ENCODE data around the gene PDE4A. TPM values are rescaled to one million over a fixed set of nuclear protein-coding genes. Genes with fewer than 3 reads are reported as not detected.
"Not testable (repeated sequence)": the region's sequence is repeated elsewhere in the genome, so short reads cannot be mapped to it uniquely, and the experiment has no call there.

PDE4A gene
- total RNA-seq, result 10 to 100 TPM; 10.9 to 12.8 TPM
- long read RNA-seq, donor 1, partial matches to known transcripts, result 2 of 8 reads
- long read RNA-seq, donor 1, other reads (novel, unspliced or antisense), result 3 of 8 reads
- long read RNA-seq, donor 2, partial matches to known transcripts, result 1 of 6 reads
- long read RNA-seq, donor 2, other reads (novel, unspliced or antisense), result 3 of 6 reads

GRCh38 chr19:10420444-10421239 lies at the start of gene PDE4A:
PDE4A (plus strand) TSS chr19:10420538; CDS start chr19:10420765, 227 bp downstream.
- intact Hi-C loops (cut with DNase I), result no loop called here
- peak; percentile 84 for DNase-seq (ENCODE audit: low spot score)

- no peak for DNase-seq (ENCODE audit: low spot score)
- intact Hi-C loops (cut with DNase I), result no loop called here
Measured at GRCh38 chr19:10372690-10373089, 47.6 kb upstream of the PDE4A start.

- intact Hi-C loops (cut with DNase I), result no loop called here
- DNase-seq (ENCODE audit: low spot score), result no peak
Measured at GRCh38 chr19:10374931-10375330, 45.4 kb upstream of the PDE4A start.

GRCh38 chr19:10377140-10377640 lies 43.1 kb upstream of the PDE4A start:
- DNase-seq (ENCODE audit: low spot score); intact Hi-C loops (cut with DNase I): not testable (repeated sequence)

GRCh38 chr19:10378124-10378523 lies 42.2 kb upstream of the PDE4A start:
- DNase-seq (ENCODE audit: low spot score), result no peak
- intact Hi-C loops (cut with DNase I), result no loop called here

GRCh38 chr19:10379880-10380312 lies 40.4 kb upstream of the PDE4A start:
- intact Hi-C loops (cut with DNase I), result loop anchor here in 1 of 2 donors (5.0 kb wide), 1 partner anchor 43 kb away; the partner anchor contains the start of gene ICAM3
- no peak for DNase-seq (ENCODE audit: low spot score)

GRCh38 chr19:10380313-10381102 lies 39.8 kb upstream of the PDE4A start, which contains the start of gene TYK2:
TYK2 (minus strand) TSS chr19:10380572; CDS start chr19:10378406, 2,166 bp downstream.
- intact Hi-C loops (cut with DNase I), result loop anchor here in 1 of 2 donors (5.0 kb wide), 1 partner anchor 43 kb away; the partner anchor contains the start of gene ICAM3
- peak; percentile 98 for DNase-seq (ENCODE audit: low spot score)

- not testable (repeated sequence) for DNase-seq (ENCODE audit: low spot score)
- intact Hi-C loops (cut with DNase I), result loop anchor here in 1 of 2 donors (5.0 kb wide), 1 partner anchor 46 kb away; the partner anchor contains the start of gene ICAM3
Measured at GRCh38 chr19:10383223-10383499, 37.2 kb upstream of the PDE4A start.

- DNase-seq (ENCODE audit: low spot score), result no peak
- intact Hi-C loops (cut with DNase I), result loop anchor here in 1 of 2 donors (2.0 to 5.0 kb wide), 2 partner anchors 47 to 108 kb away; partner anchors contain the start of gene ICAM3
Measured at GRCh38 chr19:10384580-10384979, 35.8 kb upstream of the PDE4A start.

GRCh38 chr19:10388957-10389356 lies 31.4 kb upstream of the PDE4A start:
- intact Hi-C loops (cut with DNase I), result loop anchor here in 1 of 2 donors (2.0 kb wide), 1 partner anchor 120 kb away; no protein-coding TSS in a partner anchor
- DNase-seq (ENCODE audit: low spot score), result peak; percentile 96

- no peak for DNase-seq (ENCODE audit: low spot score)
- intact Hi-C loops (cut with DNase I), result loop anchor here (2.0 kb wide), 1 partner anchor 121 kb away; no protein-coding TSS in a partner anchor
Measured at GRCh38 chr19:10389863-10390262, 30.5 kb upstream of the PDE4A start.

GRCh38 chr19:10390652-10391286 lies 29.6 kb upstream of the PDE4A start:
- intact Hi-C loops (cut with DNase I), result loop anchor here in 1 of 2 donors (2.0 kb wide), 1 partner anchor 122 kb away; no protein-coding TSS in a partner anchor
- peak; percentile 85 for DNase-seq (ENCODE audit: low spot score)

GRCh38 chr19:10392120-10392519 lies 28.2 kb upstream of the PDE4A start:
- intact Hi-C loops (cut with DNase I), result no loop called here
- no peak for DNase-seq (ENCODE audit: low spot score)

GRCh38 chr19:10393137-10393536 lies 27.2 kb upstream of the PDE4A start:
- intact Hi-C loops (cut with DNase I), result no loop called here

GRCh38 chr19:10395003-10395402 lies 25.3 kb upstream of the PDE4A start:
- intact Hi-C loops (cut with DNase I), result no loop called here
- DNase-seq (ENCODE audit: low spot score), result no peak

More at GRCh38 chr19:10393137-10393536, 27.2 kb upstream of the PDE4A start:
- DNase-seq (ENCODE audit: low spot score), result no peak

GRCh38 chr19:10395436-10395835 lies 24.9 kb upstream of the PDE4A start:
- DNase-seq (ENCODE audit: low spot score), result no peak
- intact Hi-C loops (cut with DNase I), result no loop called here

GRCh38 chr19:10395917-10396316 lies 24.4 kb upstream of the PDE4A start:
- intact Hi-C loops (cut with DNase I), result no loop called here
- no peak for DNase-seq (ENCODE audit: low spot score)

GRCh38 chr19:10398819-10399218 lies 21.5 kb upstream of the PDE4A start:
- intact Hi-C loops (cut with DNase I), result no loop called here
- DNase-seq (ENCODE audit: low spot score), result no peak

GRCh38 chr19:10399340-10399739 lies 21.0 kb upstream of the PDE4A start:
- intact Hi-C loops (cut with DNase I); DNase-seq (ENCODE audit: low spot score): not testable (repeated sequence)

Data from posterior vena cava (tissue), 2 donors.